Measurements from ENCODE around the gene ARHGAP26. TPM values are rescaled to one million over a fixed set of nuclear protein-coding genes. Genes with fewer than 3 reads are reported as not detected.

Gene ARHGAP26
- total RNA-seq, 1 donor from 2014 or later: 15.1 TPM

DNA sequence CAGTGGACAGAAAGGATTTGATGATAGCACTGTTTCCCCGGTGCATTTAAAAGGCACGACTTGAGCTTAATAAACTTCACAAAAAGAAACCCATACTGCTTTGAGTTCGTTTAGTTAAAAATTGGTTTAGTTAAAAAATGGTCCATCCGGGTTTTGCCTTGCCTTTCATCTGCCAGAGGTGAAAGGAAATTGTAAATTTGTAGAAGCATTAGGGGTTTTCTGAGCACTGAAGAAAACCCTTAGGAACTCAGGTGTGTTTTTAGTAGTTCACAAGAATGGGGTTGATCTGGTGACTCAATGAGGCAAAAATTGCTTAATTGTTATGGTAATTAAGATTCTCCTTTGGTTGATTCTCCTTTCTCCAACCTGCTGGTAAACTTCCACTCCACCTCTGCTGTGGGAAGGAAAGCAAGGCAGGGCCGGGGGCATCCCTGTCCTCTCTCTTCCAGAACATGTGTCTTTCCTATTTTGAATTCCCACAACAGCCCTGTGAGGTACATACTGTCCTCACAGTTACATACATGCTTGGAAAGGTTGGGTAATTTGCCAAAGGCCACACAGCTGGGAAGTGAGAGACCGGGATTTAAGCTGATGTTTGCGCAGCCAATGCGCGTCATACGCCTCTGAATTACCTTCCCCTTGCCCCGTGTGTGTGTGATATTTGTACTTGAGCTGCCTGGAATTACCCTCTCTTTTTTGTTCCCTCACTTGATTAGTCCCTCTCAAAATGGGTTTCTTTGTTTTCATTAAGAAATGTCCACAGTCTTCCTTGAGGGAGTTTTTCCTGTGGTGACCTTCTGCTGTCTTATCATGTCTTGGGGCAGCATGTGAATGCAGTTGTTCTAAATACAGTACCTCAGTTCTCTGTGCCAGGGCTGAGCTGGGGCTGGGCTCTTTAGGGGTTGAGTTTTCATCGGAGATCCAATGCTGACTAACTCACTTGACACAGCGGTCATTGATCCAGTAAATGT is 94.4 kb downstream of the ARHGAP26 start:
- no peaks in the 10 kb centered on the region for H3K36me3 Mint-ChIP-seq (ENCODE audit: low read depth)
- H3K27ac Mint-ChIP-seq: no peak overlapping the region
- no peak overlapping the region for H3K4me3 Mint-ChIP-seq (ENCODE audit: low read depth)
- no peaks in the 10 kb centered on the region for H3K9me3 Mint-ChIP-seq
- intact Hi-C loops (cut with micrococcal nuclease): no loop called here
- peaks cover 29% of the 10 kb centered on the region for H3K4me1 Mint-ChIP-seq (ENCODE audit: low read depth)
- no peak for DNase-seq (ENCODE audit: low spot score)
- H3K27me3 Mint-ChIP-seq (ENCODE audit: low read depth): no peaks in the 10 kb centered on the region

DNA sequence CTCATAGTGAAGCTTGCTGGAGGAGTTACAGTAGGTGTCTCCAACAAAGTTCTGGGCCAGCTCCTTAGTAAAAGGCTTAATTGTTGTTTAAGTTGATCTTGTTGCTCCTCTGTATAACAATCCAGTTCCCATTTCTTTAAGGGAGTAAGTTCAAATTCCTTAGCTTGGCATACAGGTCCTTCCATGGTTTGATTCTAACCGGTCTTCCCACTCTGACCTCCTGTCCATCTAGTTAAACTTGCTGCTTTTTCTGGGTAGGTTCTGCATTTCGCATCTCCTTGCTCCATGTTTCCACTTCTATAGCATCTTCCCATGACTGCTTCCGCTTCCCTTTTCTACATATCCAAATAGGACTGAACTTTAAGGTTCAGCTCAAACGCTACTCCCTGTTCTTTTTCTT is 95.5 kb downstream of the ARHGAP26 start:
- Mint-ChIP-seq H3K36me3 (ENCODE audit: low read depth) (no peaks in the 10 kb centered on the region), H3K4me1 (ENCODE audit: low read depth) (peaks cover 33% of the 10 kb centered on the region), H3K27ac (no peak overlapping the region)

DNA sequence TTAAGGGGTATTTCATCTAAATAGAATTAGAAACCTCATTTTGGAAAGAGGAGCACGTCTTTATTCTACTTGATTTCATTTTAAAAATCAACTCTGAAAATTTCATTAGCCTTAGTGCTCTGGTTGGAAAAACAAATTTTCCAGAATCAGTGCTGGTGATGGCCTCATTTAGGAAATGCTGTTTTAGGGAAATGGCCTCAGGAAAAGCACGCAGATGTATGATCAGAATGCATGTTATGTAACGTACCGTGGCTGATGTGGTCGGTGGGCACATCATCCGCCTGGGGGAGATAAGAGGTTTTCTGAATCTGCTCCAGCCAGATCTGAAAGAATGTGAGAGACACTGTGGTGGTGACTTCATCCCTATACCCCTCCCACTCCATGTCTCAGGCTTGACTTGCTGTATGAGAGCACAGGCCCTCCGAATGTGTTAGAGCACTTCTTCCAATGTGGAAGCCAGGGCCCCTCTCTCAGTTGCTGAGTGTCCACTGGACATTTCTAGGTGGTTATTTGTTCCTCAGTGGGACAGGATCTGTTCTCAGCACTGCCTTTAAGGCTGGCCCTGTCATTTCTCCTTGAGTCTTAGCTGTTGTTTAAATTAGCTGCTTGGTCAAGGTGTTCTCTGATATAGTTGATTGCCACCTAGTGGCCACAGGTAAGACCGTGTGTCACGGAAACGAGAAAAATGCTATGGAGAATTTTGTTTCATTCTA is 96.5 kb downstream of the ARHGAP26 start:
- peak; percentile 27 for DNase-seq (ENCODE audit: low spot score)
- intact Hi-C loops (cut with micrococcal nuclease): loop anchor here (1.0 to 2.0 kb wide), 3 partner anchors 44 to 118 kb away; no protein-coding TSS in a partner anchor
- no peaks in the 10 kb centered on the region for H3K36me3 Mint-ChIP-seq (ENCODE audit: low read depth)
- H3K27ac Mint-ChIP-seq: peak overlapping the region; percentile 23
- H3K9me3 Mint-ChIP-seq: no peaks in the 10 kb centered on the region
- H3K4me1 Mint-ChIP-seq (ENCODE audit: low read depth): peaks cover 36% of the 10 kb centered on the region
- H3K27me3 Mint-ChIP-seq (ENCODE audit: low read depth): no peaks in the 10 kb centered on the region
- no peak overlapping the region for H3K4me3 Mint-ChIP-seq (ENCODE audit: low read depth)

More for the DNA sequence above, 95.5 kb downstream of the ARHGAP26 start:
- H3K9me3 Mint-ChIP-seq: no peaks in the 10 kb centered on the region
- intact Hi-C loops (cut with micrococcal nuclease): loop anchor here (2.0 kb wide), 1 partner anchor 43 kb away; no protein-coding TSS in a partner anchor
- no peak for DNase-seq (ENCODE audit: low spot score)
- no peaks in the 10 kb centered on the region for H3K27me3 Mint-ChIP-seq (ENCODE audit: low read depth)
- no peak overlapping the region for H3K4me3 Mint-ChIP-seq (ENCODE audit: low read depth)

DNA sequence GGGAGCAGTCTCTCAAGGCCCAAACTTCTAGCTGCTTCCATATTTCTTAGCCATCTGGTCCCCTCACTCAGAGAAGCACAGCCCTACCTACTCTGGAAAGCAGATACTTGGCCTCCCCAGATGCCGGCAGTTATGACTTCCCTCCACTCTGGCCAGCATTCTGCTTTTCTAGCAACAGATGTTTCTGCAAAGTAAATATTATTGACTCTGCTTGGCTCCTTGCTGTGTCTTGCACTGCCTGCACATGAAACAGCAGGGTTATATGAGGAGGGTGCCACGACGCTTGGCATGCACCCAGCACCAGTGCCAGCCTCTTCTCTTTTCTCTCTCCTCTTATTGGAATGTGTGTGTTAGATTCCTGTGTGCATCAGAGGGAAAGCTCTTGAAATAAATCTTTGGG is 99.7 kb downstream of the ARHGAP26 start:
- H3K9me3 Mint-ChIP-seq: no peaks in the 10 kb centered on the region
- H3K4me1 Mint-ChIP-seq (ENCODE audit: low read depth): peaks cover 22% of the 10 kb centered on the region
- H3K36me3 Mint-ChIP-seq (ENCODE audit: low read depth): no peaks in the 10 kb centered on the region
- no peaks in the 10 kb centered on the region for H3K27me3 Mint-ChIP-seq (ENCODE audit: low read depth)
- no peak overlapping the region for H3K4me3 Mint-ChIP-seq (ENCODE audit: low read depth)
- no peak overlapping the region for H3K27ac Mint-ChIP-seq
- no peak for DNase-seq (ENCODE audit: low spot score)
- intact Hi-C loops (cut with micrococcal nuclease): no loop called here

DNA sequence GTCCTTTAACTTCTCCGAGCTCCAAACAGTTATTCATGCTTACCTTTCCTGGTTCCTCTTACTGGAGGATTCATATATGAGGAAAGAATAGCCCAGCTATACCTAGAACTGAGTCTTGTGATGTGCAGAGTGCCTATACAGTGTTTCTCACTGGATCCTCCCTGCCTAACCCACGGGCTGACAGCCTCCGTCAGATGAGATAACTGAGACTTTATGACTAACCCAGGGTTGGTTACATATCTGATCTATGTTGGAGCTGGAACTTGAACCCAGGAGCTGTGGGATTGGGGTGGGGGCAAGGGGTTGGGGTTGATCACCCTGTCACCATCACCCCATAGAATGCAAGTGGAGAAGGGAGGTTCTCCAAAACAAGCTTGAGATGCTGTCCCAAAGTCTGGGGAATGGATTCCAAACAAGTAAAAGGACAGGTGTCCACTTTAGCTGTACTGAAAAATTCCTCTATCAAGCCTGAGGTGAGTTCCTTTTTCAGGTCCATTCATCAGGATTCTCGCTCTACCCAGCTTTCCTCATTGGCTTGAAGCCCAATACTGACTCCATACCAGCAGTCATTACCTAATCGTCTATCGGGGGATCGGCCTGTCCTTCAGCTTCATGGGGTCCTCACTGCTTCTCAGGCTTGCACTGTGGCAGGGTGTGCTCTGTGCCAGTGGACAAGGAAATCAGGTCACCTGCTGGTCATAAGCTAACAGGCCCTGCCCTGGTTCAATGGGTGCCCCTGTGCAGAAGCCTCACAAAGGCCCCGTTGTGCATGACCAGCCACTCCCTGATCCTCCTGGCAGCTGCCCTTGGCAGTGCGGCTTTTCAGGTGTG is 100.6 kb downstream of the ARHGAP26 start:
- no peaks in the 10 kb centered on the region for H3K27me3 Mint-ChIP-seq (ENCODE audit: low read depth)
- H3K36me3 Mint-ChIP-seq (ENCODE audit: low read depth): no peaks in the 10 kb centered on the region
- no peaks in the 10 kb centered on the region for H3K9me3 Mint-ChIP-seq
- no peak overlapping the region for H3K27ac Mint-ChIP-seq
- H3K4me1 Mint-ChIP-seq (ENCODE audit: low read depth): peaks cover 21% of the 10 kb centered on the region
- H3K4me3 Mint-ChIP-seq (ENCODE audit: low read depth): no peak overlapping the region
- intact Hi-C loops (cut with micrococcal nuclease): no loop called here
- DNase-seq (ENCODE audit: low spot score): no peak

DNA sequence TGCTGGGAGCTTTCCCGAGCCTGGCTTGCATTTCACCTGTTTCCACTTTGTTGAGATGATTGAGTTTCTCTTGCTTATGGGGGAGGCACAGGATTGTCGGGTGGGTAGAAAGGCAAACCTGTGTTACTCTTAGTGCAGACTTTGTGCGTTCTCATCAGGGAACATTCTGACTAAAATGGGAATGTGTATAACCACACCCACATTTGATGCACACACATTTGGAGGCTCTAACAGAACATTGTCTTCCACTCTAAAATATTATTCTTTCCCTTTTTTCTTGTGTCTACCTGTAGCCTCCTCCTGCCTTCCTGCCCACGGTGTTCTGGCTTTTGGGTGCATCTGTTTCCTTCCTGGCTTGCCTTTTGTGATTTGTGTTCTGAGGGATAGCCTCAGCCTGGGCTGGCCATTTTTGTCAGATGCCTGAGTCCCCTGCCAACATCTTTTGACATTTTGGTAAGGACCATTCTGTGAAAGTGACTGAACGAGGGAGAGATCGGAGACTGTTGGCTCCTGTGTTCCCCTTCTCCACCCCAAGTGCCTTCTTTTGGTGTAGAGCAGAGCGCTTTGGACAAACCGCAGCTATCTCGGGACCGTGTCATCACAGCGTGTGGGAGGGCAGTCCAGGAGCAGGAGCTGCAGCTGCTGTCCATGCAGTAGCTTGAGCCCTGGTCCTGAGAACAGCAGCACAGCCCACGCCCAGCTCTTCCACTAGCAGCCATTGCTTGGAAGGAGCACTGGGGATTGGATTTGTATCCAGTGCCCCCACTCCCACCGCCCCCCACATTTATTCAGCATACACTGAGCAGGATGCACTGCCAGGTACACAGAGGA is 101.4 kb downstream of the ARHGAP26 start:
- no peaks in the 10 kb centered on the region for H3K9me3 Mint-ChIP-seq
- no peaks in the 10 kb centered on the region for H3K36me3 Mint-ChIP-seq (ENCODE audit: low read depth)
- H3K27ac Mint-ChIP-seq: no peak overlapping the region
- intact Hi-C loops (cut with micrococcal nuclease): no loop called here
- DNase-seq (ENCODE audit: low spot score): no peak
- peaks cover 18% of the 10 kb centered on the region for H3K4me1 Mint-ChIP-seq (ENCODE audit: low read depth)
- no peak overlapping the region for H3K4me3 Mint-ChIP-seq (ENCODE audit: low read depth)
- H3K27me3 Mint-ChIP-seq (ENCODE audit: low read depth): no peaks in the 10 kb centered on the region

DNA sequence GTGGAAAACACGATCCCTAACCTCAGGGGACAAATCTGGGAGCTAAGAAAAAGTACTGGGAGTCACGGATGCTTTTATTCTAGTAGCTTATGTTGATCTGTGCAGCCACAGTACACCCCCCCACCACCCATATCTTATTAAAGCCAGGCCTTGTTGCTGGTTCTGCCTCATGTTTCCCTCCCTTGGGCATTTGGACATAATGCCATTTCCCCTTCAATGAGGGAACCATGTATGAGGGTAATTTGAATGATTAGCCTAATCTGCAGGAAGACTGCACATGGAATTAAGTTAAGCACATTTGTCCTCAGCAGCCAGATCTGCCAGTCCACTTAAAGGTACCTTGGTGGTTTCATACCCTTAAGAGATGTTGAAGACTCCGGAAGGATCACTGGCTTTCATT is 102.0 kb downstream of the ARHGAP26 start:
- H3K4me1 Mint-ChIP-seq (ENCODE audit: low read depth): peaks cover 12% of the 10 kb centered on the region
- H3K27me3 Mint-ChIP-seq (ENCODE audit: low read depth): no peaks in the 10 kb centered on the region
- intact Hi-C loops (cut with micrococcal nuclease): no loop called here
- H3K4me3 Mint-ChIP-seq (ENCODE audit: low read depth): no peak overlapping the region
- no peak for DNase-seq (ENCODE audit: low spot score)
- no peaks in the 10 kb centered on the region for H3K9me3 Mint-ChIP-seq
- no peaks in the 10 kb centered on the region for H3K36me3 Mint-ChIP-seq (ENCODE audit: low read depth)
- no peak overlapping the region for H3K27ac Mint-ChIP-seq

DNA sequence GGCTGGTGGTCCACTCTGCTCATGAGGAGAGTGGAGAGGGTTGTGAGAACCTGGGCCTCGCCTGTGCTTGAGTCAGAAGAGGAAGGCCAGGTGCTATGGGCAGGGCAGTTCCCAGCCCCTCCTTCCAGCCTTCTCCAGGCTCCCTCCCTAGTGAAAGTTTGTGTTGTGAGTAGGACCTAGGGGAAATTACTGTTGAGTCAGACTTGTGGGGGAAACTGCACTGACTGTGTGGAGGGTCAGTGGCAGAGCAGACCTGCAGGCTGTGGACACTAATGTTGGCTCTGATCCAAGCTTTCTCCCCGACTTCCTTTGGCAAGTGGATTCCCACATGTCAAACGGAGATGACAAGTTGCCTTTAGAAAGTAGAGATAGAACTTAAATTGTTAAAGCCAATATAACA is 102.6 kb downstream of the ARHGAP26 start:
- intact Hi-C loops (cut with micrococcal nuclease): no loop called here
- H3K36me3 Mint-ChIP-seq (ENCODE audit: low read depth): no peaks in the 10 kb centered on the region

DNA sequence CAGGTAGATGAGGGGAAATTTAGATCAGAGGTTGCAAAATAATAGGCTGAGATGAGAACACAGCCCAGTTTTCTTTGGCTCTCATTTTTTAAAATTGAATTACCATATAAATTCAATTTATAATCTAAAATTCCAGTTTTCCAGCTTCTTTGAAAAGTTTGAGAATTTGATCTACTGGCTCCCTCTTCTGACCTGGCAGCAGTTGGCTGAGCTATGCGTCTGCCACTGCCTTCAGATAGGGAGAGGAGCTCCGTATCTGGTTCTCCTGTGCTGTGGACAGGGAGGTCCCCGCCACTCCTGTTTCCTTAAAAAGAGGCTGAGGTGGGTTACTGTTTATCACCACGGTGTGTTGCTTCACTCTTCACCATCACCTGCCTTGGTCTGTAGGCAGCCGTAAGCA is 103.7 kb downstream of the ARHGAP26 start:
- H3K36me3 Mint-ChIP-seq (ENCODE audit: low read depth): no peaks in the 10 kb centered on the region
- H3K4me3 Mint-ChIP-seq (ENCODE audit: low read depth): no peak overlapping the region
- H3K9me3 Mint-ChIP-seq: no peaks in the 10 kb centered on the region
- H3K27ac Mint-ChIP-seq: no peak overlapping the region
- no peak for DNase-seq (ENCODE audit: low spot score)
- intact Hi-C loops (cut with micrococcal nuclease): no loop called here
- no peaks in the 10 kb centered on the region for H3K27me3 Mint-ChIP-seq (ENCODE audit: low read depth)
- H3K4me1 Mint-ChIP-seq (ENCODE audit: low read depth): peaks cover 7% of the 10 kb centered on the region

More for the DNA sequence above, 102.6 kb downstream of the ARHGAP26 start:
- Mint-ChIP-seq H3K27me3 (ENCODE audit: low read depth) (no peaks in the 10 kb centered on the region), H3K4me1 (ENCODE audit: low read depth) (peaks cover 10% of the 10 kb centered on the region), H3K9me3 (no peaks in the 10 kb centered on the region), H3K4me3 (ENCODE audit: low read depth) (no peak overlapping the region), H3K27ac (no peak overlapping the region)
- DNase-seq (ENCODE audit: low spot score): no peak

DNA sequence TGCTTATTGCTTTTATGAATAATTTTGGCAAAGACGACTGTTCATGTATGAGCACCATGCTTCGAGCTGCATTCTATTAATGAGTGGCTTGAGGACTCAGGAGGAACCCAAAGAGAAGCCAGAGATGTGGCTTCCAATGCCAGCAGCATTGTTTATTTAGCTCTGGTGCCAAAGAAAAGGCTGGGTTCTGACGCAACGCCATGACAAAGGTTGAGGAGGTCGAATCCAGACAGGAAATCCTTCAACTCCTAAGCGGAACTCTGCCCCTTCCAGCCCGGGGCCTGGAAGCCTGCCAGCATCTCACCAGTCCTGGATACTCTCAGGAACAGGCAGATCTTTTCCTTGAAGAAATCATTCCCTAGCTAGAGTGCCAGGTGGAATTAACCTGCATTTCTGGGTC is 104.4 kb downstream of the ARHGAP26 start:
- DNase-seq (ENCODE audit: low spot score): no peak

DNA sequence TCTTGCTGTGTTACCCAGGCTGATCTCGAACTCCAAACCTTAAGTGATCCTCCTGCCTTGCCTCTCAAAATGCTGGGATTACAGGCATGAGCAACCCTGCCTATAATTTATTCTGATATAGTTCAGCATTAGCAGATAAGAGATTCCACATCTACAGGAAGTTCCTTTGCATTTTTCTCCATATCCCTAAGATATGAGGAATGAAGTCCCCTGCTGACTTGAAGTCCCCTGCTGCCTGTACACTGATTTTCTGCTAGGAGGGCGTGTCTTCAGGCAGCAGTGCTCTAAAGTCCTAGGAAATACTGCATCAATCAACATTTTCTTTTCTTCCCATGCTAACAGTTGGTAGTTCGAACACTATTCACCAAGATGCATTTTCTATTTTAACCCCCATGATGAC is 105.8 kb downstream of the ARHGAP26 start:
- Mint-ChIP-seq H3K27me3 (ENCODE audit: low read depth) (no peaks in the 10 kb centered on the region), H3K9me3 (no peaks in the 10 kb centered on the region), H3K4me1 (ENCODE audit: low read depth) (peaks cover 5% of the 10 kb centered on the region), H3K27ac (no peak overlapping the region), H3K4me3 (ENCODE audit: low read depth) (no peak overlapping the region), H3K36me3 (ENCODE audit: low read depth) (no peaks in the 10 kb centered on the region)
- DNase-seq (ENCODE audit: low spot score): no peak
- intact Hi-C loops (cut with micrococcal nuclease): no loop called here

More for the DNA sequence above, 104.4 kb downstream of the ARHGAP26 start:
- Mint-ChIP-seq H3K27me3 (ENCODE audit: low read depth) (no peaks in the 10 kb centered on the region), H3K4me3 (ENCODE audit: low read depth) (no peak overlapping the region), H3K4me1 (ENCODE audit: low read depth) (peaks cover 7% of the 10 kb centered on the region), H3K36me3 (ENCODE audit: low read depth) (no peaks in the 10 kb centered on the region), H3K27ac (no peak overlapping the region), H3K9me3 (no peaks in the 10 kb centered on the region)
- intact Hi-C loops (cut with micrococcal nuclease): no loop called here

DNA sequence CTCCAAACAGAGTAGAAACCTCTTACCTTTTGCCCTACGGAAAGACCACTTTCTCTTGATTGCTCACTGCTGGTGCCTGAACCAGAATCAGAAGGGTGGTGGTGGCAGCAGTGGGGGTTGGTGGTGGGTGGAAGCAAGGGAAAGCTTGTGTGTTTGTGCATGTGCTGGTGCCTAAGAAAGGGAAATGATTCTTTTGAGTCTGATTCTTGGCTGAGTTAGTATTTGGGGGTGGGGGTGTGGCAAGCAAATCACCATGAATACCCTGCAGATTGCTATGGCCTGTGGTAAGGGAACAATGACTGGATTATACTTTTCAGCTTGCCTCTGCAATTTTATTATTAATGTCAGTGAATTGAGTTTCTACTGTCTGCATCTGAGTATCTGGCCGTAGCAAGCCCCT is 106.6 kb downstream of the ARHGAP26 start:
- Mint-ChIP-seq H3K4me3 (ENCODE audit: low read depth) (no peak overlapping the region), H3K27ac (no peak overlapping the region), H3K27me3 (ENCODE audit: low read depth) (no peaks in the 10 kb centered on the region), H3K36me3 (ENCODE audit: low read depth) (no peaks in the 10 kb centered on the region), H3K4me1 (ENCODE audit: low read depth) (peaks cover 2% of the 10 kb centered on the region), H3K9me3 (no peaks in the 10 kb centered on the region)
- DNase-seq (ENCODE audit: low spot score): no peak
- intact Hi-C loops (cut with micrococcal nuclease): no loop called here

Data from activated T-helper 2 cell treated with anti-CD3 and anti-CD28 coated beads, Interferon-gamma antibody, Interleukin-2, Interleukin-4, amounts not matched to agents 10 μg/mL and 5 μg/mL and 100 μg/mL, durations not matched to agents 14 hours and 24 hours and 36 hours (primary cell).